NB4 (cell line): ENCODE measurements around the gene KRT77.

Experiments used
- CTCF ChIP-seq: IDR thresholded peaks from one replicate; pipeline ENCODE4 v1.5.1; 2012; ENCODE audit warnings: low read depth, low read length
- POLR2A ChIP-seq: IDR thresholded peaks from 2 replicates; pipeline ENCODE4 v1.6.1; 2011; ENCODE audit warnings: mild to moderate bottlenecking; ENCODE audit not compliant: insufficient read length; ENCODE audit errors: extremely low read depth

GRCh38 chr12:52677671-52678070, 25.7 kb downstream of the KRT77 start:
- TF ChIP-seq CTCF (no peak), POLR2A (no peak)
